GM18507 (cell line): ENCODE measurements around the gene FAM24A.
"Not testable (repeated sequence)": the region's sequence is repeated elsewhere in the genome, so short reads cannot be mapped to it uniquely, and the experiment has no call there.

Source experiments
- DNase-seq: peaks from one replicate; pipeline ENCODE4 v3.0.0; 2011; ENCODE audit warnings: low read depth; ENCODE audit not compliant: insufficient read length; ENCODE audit errors: extremely low spot score
- FAIRE-seq: peaks from 2 replicates; lab custom pipeline; 2011; peaks lifted over from hg19 to GRCh38; lab: Jason Lieb, UNC

The FAM24A gene

GRCh38 chr10:122910310-122910709, at the start of gene FAM24A:
TSS of gene FAM24A (plus strand) at chr10:122910610. CDS start at chr10:122911635, 1,025 bp downstream.
- FAIRE-seq (no peak), DNase-seq (no peak)

- FAIRE-seq: no peak
Measured at GRCh38 chr10:122861711-122862161, 48.7 kb upstream of the FAM24A start.

GRCh38 chr10:122863216-122864193, 46.9 kb upstream of the FAM24A start:
- FAIRE-seq (no peak), DNase-seq (no peak)

More at GRCh38 chr10:122861711-122862161, 48.7 kb upstream of the FAM24A start:
- no peak for DNase-seq

GRCh38 chr10:122864194-122864592, 46.2 kb upstream of the FAM24A start:
- DNase-seq (no peak), FAIRE-seq (no peak)

- FAIRE-seq (no peak), DNase-seq (no peak)
Measured at GRCh38 chr10:122864901-122865300, 45.5 kb upstream of the FAM24A start.

GRCh38 chr10:122866757-122867482, 43.5 kb upstream of the FAM24A start:
- FAIRE-seq, DNase-seq: not testable (repeated sequence)

- not testable (repeated sequence) for DNase-seq, FAIRE-seq
Measured at GRCh38 chr10:122868768-122869167, 41.6 kb upstream of the FAM24A start.

- FAIRE-seq, DNase-seq: not testable (repeated sequence)
Measured at GRCh38 chr10:122871947-122872346, 38.5 kb upstream of the FAM24A start.

GRCh38 chr10:122875843-122876466, 34.5 kb upstream of the FAM24A start:
- DNase-seq (no peak), FAIRE-seq (no peak)

GRCh38 chr10:122876467-122876855, 33.9 kb upstream of the FAM24A start:
- FAIRE-seq (no peak), DNase-seq (no peak)

GRCh38 chr10:122877264-122877663, 33.1 kb upstream of the FAM24A start:
- FAIRE-seq (no peak), DNase-seq (no peak)

- DNase-seq (no peak), FAIRE-seq (peak; percentile 5)
Measured at GRCh38 chr10:122878799-122879338, 31.5 kb upstream of the FAM24A start.

- DNase-seq: peak; percentile 75
- FAIRE-seq: peak; percentile 92
Measured at GRCh38 chr10:122879339-122880273, 30.8 kb upstream of the FAM24A start, which contains the start of gene FAM24B. TSS of gene FAM24B (minus strand) at chr10:122879581. CDS start at chr10:122850515, 29,066 bp downstream.

- FAIRE-seq (no peak), DNase-seq (no peak)
Measured at GRCh38 chr10:122882766-122883165, 27.6 kb upstream of the FAM24A start.

GRCh38 chr10:122884166-122884565, 26.2 kb upstream of the FAM24A start:
- FAIRE-seq (no peak), DNase-seq (no peak)

GRCh38 chr10:122894261-122894944, 16.0 kb upstream of the FAM24A start:
- DNase-seq (no peak), FAIRE-seq (no peak)

- FAIRE-seq: not testable (repeated sequence)
Measured at GRCh38 chr10:122903861-122904260, 6.5 kb upstream of the FAM24A start.

More at GRCh38 chr10:122903861-122904260, 6.5 kb upstream of the FAM24A start:
- not testable (repeated sequence) for DNase-seq
